ENCODE data around the gene PRKCA. TPM values are rescaled to one million over a fixed set of nuclear protein-coding genes. Genes with fewer than 3 reads are reported as not detected.

The PRKCA gene
- polyA plus RNA-seq, 2 of the 4 experiments (the other 2 are of a cell fraction) = 28.8 to 65.0 TPM

DNA sequence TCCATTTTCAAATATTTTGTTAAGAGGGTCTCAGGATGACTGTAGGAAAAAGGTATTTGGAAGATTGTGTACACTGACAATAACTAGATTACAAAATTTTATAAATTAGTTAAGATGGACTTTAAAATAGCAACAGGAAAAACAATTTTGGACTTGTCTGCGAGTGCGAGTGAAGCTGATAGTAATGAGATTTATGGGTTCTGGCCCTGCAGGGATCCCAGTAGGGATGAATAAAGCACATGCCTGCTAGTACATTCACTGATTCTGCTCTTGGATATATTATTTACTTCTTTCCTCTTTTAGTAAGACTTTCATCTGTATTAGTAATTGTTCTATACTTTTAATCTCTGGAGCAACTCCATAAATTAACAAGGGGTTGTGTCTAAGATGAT lies 28.2 kb downstream of the PRKCA start:
- ChIA-PET POLR2A (no interaction called here), CTCF (interaction anchor here (0.6 to 1.8 kb wide), 5 partner anchors 8 to 236 kb away, joined by 3 to 10 read pairs (median 3); no protein-coding TSS in a partner anchor)
- H3K4me1 ChIP-seq = no peaks in the 10 kb centered on the region
- DNase-seq (ENCODE audit: low read depth in 1 of 2, low spot score in 1 of 2) (no peak), FAIRE-seq (no peak), ATAC-seq (no peak)
- no peak overlapping the region for H3K4me3 ChIP-seq
- no peak overlapping the region for H3K27ac ChIP-seq
- no peaks in the 10 kb centered on the region for H3K9me3 ChIP-seq
- TF ChIP-seq POLR2AphosphoS2 (conservative IDR thresholded peaks at IDR 0.05; ENCODE audit: low read length) (no peak), CHD2 (IDR thresholded peaks at IDR 0.05; ENCODE audit: low read length, partially characterized antibody) (no peak), JUNB (IDR thresholded peaks at IDR 0.05) (no peak), TFCP2L1 (CRISPR knock-in tag; IDR thresholded peaks at IDR 0.05) (no peak), CEBPB (IDR thresholded peaks at IDR 0.05) (no peak), TP53 (CRISPR knock-in tag; IDR thresholded peaks at IDR 0.05) (no peak), EP300 (IDR thresholded peaks at IDR 0.05) (no peak), BHLHE40 (IDR thresholded peaks at IDR 0.05; ENCODE audit: low read depth, low read length) (no peak), EHMT2 (IDR thresholded peaks at IDR 0.05; ENCODE audit: low read depth) (no peak), EHF (CRISPR knock-in tag; IDR thresholded peaks at IDR 0.05) (no peak)
- TF ChIP-seq, protein P1, sequence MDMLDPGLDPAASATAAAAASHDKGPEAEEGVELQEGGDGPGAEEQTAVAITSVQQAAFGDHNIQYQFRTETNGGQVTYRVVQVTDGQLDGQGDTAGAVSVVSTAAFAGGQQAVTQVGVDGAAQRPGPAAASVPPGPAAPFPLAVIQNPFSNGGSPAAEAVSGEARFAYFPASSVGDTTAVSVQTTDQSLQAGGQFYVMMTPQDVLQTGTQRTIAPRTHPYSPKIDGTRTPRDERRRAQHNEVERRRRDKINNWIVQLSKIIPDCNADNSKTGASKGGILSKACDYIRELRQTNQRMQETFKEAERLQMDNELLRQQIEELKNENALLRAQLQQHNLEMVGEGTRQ (IDR thresholded peaks at IDR 0.05) = no peak
- TF ChIP-seq, protein P2, sequence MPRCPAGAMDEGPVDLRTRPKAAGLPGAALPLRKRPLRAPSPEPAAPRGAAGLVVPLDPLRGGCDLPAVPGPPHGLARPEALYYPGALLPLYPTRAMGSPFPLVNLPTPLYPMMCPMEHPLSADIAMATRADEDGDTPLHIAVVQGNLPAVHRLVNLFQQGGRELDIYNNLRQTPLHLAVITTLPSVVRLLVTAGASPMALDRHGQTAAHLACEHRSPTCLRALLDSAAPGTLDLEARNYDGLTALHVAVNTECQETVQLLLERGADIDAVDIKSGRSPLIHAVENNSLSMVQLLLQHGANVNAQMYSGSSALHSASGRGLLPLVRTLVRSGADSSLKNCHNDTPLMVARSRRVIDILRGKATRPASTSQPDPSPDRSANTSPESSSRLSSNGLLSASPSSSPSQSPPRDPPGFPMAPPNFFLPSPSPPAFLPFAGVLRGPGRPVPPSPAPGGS (IDR thresholded peaks at IDR 0.05) = no peak
- 94% methylated on average over 2 of the region's 2 CpGs for WGBS (ENCODE audit: missing lambda C conversion rate)
- H3K4me2 ChIP-seq = no peak overlapping the region

DNA sequence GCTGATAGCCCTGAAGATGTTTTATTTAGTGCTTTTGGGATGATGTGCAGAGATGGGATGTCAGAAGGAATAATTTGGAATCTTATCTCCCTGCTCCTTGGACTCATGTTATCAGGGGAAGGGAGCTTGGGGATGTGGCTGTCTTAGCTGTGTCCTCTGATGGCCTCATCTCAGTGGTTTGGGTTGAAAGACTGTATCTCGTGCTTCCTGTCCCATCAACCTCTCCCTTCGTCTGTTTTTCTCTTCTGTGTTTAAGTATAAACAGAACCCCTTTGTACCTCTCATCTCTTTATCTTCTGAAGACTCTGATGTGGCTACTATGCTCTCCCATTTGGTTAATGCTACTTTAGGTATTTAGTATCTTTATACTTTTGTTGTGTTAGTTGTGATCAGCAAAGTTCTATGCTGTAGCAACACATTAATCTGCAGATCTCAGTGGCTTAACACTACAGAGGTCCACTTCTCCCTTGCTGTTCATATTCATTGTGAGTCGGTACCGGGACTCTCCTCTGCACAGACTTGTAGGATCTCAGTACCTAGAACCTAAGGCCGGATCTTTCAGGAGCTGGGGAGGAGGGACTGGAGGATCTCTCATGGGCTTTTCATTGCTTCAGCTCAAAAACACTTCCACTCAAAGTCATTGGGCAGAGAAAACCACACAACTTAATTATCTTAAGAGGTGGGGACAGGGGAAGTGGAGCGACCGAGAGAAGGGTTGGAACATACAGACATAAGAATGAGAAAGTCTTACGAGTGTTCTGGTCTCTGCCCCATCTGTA lies 28.8 kb downstream of the PRKCA start:
- Histone ChIP-seq H3K4me2 (no peak overlapping the region), H3K4me3 (no peak overlapping the region), H3K4me1 (no peaks in the 10 kb centered on the region), H3K27ac (no peak overlapping the region), H3K9me3 (no peaks in the 10 kb centered on the region)
- FAIRE-seq (no peak), ATAC-seq (no peak), DNase-seq (ENCODE audit: low read depth in 1 of 2, low spot score in 1 of 2) (no peak)
- ChIA-PET POLR2A (no interaction called here), CTCF (interaction anchor here (0.8 to 0.9 kb wide), 2 partner anchors 15 to 236 kb away, joined by 3 read pairs; no protein-coding TSS in a partner anchor)
- WGBS (ENCODE audit: missing lambda C conversion rate) = 92% methylated on average over 8 of the region's 8 CpGs
- TF ChIP-seq MAZ (IDR thresholded peaks at IDR 0.05; ENCODE audit: borderline replicate concordance, low read depth, low read length) (no peak), EHF (CRISPR knock-in tag; IDR thresholded peaks at IDR 0.05) (no peak), FOXS1 (CRISPR knock-in tag; IDR thresholded peaks at IDR 0.05) (no peak), FOSL2 (IDR thresholded peaks at IDR 0.05) (no peak), FOSL2 (CRISPR knock-in tag; IDR thresholded peaks at IDR 0.05) (no peak), NR3C1 (IDR thresholded peaks at IDR 0.05) (no peak), CBX8 (IDR thresholded peaks at IDR 0.05) (no peak), NPAS2 (CRISPR knock-in tag; IDR thresholded peaks at IDR 0.05; ENCODE audit: borderline replicate concordance) (no peak), RARB (CRISPR knock-in tag; IDR thresholded peaks at IDR 0.05) (no peak), FOSB (CRISPR knock-in tag; IDR thresholded peaks at IDR 0.05) (no peak), CHD4 (IDR thresholded peaks at IDR 0.05; ENCODE audit: borderline replicate concordance) (no peak)
- TF ChIP-seq, protein P2 (IDR thresholded peaks at IDR 0.05) = no peak
- TF ChIP-seq, protein P3, sequence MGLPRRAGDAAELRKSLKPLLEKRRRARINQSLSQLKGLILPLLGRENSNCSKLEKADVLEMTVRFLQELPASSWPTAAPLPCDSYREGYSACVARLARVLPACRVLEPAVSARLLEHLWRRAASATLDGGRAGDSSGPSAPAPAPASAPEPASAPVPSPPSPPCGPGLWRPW (IDR thresholded peaks at IDR 0.05) = no peak
- TF ChIP-seq, protein P4, sequence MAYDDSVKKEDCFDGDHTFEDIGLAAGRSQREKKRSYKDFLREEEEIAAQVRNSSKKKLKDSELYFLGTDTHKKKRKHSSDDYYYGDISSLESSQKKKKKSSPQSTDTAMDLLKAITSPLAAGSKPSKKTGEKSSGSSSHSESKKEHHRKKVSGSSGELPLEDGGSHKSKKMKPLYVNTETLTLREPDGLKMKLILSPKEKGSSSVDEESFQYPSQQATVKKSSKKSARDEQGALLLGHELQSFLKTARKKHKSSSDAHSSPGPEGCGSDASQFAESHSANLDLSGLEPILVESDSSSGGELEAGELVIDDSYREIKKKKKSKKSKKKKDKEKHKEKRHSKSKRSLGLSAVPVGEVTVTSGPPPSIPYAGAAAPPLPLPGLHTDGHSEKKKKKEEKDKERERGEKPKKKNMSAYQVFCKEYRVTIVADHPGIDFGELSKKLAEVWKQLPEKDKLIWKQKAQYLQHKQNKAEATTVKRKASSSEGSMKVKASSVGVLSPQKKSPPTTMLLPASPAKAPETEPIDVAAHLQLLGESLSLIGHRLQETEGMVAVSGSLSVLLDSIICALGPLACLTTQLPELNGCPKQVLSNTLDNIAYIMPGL (CRISPR knock-in tag; IDR thresholded peaks at IDR 0.05; ENCODE audit: borderline replicate concordance) = no peak
- TF ChIP-seq, protein P5, sequence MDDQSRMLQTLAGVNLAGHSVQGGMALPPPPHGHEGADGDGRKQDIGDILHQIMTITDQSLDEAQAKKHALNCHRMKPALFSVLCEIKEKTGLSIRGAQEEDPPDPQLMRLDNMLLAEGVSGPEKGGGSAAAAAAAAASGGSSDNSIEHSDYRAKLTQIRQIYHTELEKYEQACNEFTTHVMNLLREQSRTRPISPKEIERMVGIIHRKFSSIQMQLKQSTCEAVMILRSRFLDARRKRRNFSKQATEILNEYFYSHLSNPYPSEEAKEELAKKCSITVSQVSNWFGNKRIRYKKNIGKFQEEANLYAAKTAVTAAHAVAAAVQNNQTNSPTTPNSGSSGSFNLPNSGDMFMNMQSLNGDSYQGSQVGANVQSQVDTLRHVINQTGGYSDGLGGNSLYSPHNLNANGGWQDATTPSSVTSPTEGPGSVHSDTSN (IDR thresholded peaks at IDR 0.05) = no peak
- TF ChIP-seq, protein P6, sequence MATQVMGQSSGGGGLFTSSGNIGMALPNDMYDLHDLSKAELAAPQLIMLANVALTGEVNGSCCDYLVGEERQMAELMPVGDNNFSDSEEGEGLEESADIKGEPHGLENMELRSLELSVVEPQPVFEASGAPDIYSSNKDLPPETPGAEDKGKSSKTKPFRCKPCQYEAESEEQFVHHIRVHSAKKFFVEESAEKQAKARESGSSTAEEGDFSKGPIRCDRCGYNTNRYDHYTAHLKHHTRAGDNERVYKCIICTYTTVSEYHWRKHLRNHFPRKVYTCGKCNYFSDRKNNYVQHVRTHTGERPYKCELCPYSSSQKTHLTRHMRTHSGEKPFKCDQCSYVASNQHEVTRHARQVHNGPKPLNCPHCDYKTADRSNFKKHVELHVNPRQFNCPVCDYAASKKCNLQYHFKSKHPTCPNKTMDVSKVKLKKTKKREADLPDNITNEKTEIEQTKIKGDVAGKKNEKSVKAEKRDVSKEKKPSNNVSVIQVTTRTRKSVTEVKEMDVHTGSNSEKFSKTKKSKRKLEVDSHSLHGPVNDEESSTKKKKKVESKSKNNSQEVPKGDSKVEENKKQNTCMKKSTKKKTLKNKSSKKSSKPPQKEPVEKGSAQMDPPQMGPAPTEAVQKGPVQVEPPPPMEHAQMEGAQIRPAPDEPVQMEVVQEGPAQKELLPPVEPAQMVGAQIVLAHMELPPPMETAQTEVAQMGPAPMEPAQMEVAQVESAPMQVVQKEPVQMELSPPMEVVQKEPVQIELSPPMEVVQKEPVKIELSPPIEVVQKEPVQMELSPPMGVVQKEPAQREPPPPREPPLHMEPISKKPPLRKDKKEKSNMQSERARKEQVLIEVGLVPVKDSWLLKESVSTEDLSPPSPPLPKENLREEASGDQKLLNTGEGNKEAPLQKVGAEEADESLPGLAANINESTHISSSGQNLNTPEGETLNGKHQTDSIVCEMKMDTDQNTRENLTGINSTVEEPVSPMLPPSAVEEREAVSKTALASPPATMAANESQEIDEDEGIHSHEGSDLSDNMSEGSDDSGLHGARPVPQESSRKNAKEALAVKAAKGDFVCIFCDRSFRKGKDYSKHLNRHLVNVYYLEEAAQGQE (IDR thresholded peaks at IDR 0.05) = no peak
